Testis (tissue), 2 donors: ENCODE data around the gene TBCE.

Experiments
- POLR2A ChIP-seq: fragments of 450-650 bp; IDR thresholded peaks from one replicate; pipeline ENCODE4 v1.6.1; 2017; ENCODE audit warnings: antibody characterized with exemption, mild to moderate bottlenecking, moderate library complexity
- TF ChIP-seq, protein P1 (sequence below), 3 experiments: fragments of 450-650 bp in 2 of 3; fragments of 200-600 bp in 1 of 3; sonication (generic) in 1 of 3; IDR thresholded peaks; one replicate each; pipeline ENCODE4 v1.5.1; 2016 to 2019; ENCODE audit warnings: antibody characterized with exemption in 3 of 3, mild to moderate bottlenecking in 2 of 3, moderate library complexity in 1 of 3

DNA sequence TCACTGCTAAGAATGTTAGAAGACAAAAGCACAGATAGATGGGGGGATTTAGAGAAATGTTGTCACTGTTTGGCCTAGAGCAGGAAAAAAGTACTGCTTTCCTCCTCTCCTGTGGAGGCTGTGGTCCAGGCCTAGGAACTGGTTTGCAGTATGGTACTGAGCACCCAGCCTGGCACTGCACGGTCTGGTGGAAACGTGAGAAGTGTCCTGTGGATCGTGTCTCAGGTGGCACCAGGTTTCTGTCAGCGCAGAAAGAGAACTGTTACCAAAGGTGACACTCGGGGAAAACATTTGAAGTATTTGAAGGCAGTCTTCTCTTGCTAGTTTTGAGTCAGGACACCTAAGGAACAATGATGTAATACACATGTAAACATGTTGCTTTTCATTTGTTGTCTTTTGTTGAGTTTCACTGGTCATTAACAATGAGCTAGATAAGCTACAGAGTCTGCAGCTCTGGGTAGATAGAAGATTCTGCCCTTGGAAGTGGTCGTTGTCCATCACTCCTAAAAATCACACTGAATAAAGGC lies 74.0 kb downstream of the TBCE start:
- TF ChIP-seq, protein P1, sequence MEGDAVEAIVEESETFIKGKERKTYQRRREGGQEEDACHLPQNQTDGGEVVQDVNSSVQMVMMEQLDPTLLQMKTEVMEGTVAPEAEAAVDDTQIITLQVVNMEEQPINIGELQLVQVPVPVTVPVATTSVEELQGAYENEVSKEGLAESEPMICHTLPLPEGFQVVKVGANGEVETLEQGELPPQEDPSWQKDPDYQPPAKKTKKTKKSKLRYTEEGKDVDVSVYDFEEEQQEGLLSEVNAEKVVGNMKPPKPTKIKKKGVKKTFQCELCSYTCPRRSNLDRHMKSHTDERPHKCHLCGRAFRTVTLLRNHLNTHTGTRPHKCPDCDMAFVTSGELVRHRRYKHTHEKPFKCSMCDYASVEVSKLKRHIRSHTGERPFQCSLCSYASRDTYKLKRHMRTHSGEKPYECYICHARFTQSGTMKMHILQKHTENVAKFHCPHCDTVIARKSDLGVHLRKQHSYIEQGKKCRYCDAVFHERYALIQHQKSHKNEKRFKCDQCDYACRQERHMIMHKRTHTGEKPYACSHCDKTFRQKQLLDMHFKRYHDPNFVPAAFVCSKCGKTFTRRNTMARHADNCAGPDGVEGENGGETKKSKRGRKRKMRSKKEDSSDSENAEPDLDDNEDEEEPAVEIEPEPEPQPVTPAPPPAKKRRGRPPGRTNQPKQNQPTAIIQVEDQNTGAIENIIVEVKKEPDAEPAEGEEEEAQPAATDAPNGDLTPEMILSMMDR (IDR thresholded peaks at IDR 0.05): no peak
- TF ChIP-seq POLR2A: no peak
